Skeletal muscle cell (primary cell): ENCODE data around the gene KCTD18.
A peak's percentile ranks its signal among the peaks of the same experiment; 100 is the strongest.

Experiments
- DNase-seq: peaks from one replicate; pipeline ENCODE4 v3.0.0-alpha.2; 2010; ENCODE audit warnings: low read depth
- H3K4me3 ChIP-seq: 2 replicates; pipeline ENCODE4 v1.5.1; 2011; ENCODE audit warnings: low read depth, mild to moderate bottlenecking, control low read depth, low read length, moderate library complexity

KCTD18 gene

DNA sequence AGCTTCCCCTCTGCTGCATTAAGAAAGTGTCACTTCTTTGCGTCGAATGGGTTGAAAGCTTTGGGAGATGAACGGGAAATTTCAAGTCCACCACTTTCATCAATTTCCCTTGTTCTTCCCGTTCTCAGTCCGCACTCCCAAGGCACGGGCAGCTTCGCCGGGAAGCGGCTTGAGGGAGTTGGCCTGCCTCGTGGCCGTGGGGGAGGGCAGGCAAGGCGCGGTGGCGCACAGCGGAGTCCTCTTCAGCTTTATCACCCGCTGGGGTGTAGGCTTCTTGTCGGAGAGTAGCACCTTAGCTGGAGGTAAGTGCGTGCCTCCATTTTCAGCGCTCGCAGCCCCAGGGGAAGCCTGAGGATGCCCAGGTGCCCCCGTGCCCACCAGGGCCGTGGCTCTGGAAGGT, 19.9 kb downstream of the KCTD18 start:
- no peak for DNase-seq
- H3K4me3 ChIP-seq: no peak overlapping the region

DNA sequence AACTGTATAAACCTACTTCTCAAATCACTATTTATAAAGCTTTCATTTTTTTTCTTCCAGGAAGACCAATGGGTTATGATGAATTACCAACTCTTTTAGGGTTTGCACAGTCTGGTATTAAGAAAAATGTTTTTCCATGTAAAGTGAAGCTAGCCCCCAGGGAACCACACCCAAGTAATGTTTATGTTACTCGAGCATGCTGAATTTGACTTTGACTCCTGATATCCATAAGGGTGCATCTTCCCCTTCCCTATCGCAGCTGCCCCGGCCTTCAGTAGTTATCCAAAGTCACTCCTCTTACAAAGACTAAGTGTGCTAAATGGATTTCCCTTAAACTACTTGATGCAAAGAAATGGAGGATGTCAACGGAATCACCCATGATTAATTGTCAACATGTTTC, 21.7 kb downstream of the KCTD18 start:
- no peak for DNase-seq
- H3K4me3 ChIP-seq: no peak overlapping the region

GRCh38 chr2:200486529-200486928, 23.3 kb downstream of the KCTD18 start:
- H3K4me3 ChIP-seq: no peak overlapping the region
- no peak for DNase-seq

- no peak for DNase-seq
- H3K4me3 ChIP-seq: no peak overlapping the region
These were observed 24.9 kb downstream of the KCTD18 start for GRCh38 chr2:200484934-200485333.

GRCh38 chr2:200483729-200484198, 26.1 kb downstream of the KCTD18 start:
- H3K4me3 ChIP-seq: no peak overlapping the region
- DNase-seq: no peak

DNA sequence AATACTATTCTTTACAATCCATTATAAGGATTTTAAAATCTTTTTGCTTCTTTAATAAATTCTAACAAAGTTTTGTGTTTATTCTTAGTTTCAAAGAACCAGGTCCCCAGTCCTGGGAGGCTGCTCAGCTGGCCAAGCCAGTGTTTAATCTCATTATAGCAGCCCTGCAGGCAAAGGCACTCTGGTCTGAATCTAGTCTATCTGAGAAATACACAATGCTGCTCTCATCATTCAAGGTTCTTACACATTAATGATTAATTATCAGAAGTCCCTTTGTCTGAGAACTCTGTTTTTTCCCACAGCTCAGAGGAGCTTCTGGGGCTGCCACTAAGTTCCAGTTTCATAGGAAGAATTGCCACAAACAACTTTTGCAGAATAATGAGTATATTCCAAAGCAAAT, 27.7 kb downstream of the KCTD18 start:
- no peak for DNase-seq
- H3K4me3 ChIP-seq: no peak overlapping the region

DNA sequence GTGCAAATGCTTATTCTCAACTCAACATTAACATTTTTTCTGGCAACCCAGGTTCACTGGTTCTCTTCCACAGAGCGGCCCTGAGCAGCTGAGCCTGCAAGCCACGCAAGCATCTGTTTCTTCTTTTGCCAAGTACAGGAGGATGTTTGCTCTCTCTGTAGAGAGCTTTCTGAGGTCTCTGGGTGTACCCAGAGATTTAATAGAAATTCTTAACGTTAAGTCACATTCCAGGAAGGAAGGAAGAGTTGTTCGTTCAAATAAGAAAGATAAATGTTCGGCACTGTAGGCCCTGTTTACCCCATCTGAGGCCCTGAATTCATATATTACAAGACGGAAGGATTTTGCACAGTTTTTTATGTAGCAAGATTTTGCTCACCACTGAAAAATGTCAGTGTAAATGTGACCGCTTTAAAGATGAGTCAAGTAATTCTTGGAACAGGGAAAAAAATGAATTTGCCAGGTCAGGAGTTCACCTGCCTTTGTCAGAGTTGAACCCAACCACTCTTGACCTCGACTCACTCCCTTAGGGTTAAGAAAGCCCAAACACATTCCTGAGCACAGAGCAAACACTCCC, 30.1 kb downstream of the KCTD18 start:
- peak; percentile 43 for DNase-seq
- no peak overlapping the region for H3K4me3 ChIP-seq

- no peak for DNase-seq
- H3K4me3 ChIP-seq: no peak overlapping the region
These were observed 32.2 kb downstream of the KCTD18 start for GRCh38 chr2:200477667-200478131.

DNA sequence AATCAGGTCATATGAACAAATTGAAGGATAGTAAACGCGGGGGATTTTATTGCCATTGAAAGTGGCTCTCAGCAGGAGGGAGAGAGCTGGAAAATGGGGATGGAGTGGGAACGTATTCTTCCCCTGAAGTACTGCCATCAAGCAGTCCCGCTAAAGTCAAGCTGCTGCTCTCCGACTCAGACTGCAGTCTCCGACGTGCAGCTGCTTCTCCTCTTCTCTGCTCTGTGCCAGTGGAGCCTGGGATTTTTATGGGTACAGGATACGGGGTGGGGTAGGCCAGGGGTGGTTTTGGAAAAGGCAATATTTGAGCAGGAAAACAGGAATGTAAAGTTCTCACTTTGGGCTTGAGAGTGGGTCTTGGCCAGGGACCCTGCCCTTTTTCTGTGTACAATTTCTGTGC, 33.0 kb downstream of the KCTD18 start:
- DNase-seq: no peak

DNA sequence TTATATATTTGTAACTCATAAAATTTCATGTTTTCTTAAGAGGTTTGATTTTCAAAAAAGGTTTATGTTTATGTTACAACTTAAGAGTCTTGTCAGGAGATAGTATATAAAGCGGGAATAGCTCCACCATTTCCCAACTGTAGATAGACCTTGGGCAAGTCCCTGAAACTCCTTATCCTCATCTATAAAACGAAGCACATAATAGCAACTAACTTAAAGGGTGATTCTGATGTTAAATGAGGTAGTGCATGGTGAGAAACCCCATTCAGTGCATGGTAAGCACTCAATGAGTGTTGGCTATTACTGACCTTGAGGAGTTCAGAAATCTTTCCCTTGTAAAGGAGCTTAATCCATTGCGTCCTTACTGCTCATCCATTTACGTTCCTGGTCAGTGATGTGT, 34.1 kb downstream of the KCTD18 start:
- DNase-seq: no peak
- no peak overlapping the region for H3K4me3 ChIP-seq

More for the DNA sequence above, 33.0 kb downstream of the KCTD18 start:
- H3K4me3 ChIP-seq: no peak overlapping the region

DNA sequence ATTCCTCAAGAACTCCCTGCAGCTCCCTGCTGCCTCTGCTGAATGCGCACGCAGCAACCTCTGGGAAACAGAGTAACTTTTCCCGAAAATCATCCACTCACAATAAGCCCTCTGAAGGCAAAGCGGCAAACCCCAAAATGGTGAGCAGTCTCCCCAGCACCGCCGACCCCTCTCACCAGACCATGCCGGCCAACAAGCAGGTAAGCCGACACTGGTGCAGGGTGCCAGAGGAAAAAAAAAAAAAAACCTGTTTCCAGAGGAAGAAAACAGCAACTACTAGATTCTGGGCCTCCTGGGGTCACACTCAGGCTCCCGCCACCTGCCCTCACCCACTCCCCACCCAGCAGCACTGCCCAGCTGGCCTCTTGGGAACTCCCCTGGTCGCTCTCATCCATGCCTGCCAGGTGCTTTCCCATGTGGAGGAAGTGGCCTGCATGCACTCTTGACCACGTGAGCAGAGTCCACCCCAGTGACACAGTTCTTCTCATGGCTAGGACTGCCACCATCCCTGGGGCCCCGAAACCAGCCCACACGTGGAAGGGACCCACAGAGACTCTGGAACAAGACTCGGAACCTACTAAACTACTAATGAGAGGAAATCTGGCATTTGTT, 36.9 kb downstream of the KCTD18 start:
- DNase-seq: no peak
- no peak overlapping the region for H3K4me3 ChIP-seq

DNA sequence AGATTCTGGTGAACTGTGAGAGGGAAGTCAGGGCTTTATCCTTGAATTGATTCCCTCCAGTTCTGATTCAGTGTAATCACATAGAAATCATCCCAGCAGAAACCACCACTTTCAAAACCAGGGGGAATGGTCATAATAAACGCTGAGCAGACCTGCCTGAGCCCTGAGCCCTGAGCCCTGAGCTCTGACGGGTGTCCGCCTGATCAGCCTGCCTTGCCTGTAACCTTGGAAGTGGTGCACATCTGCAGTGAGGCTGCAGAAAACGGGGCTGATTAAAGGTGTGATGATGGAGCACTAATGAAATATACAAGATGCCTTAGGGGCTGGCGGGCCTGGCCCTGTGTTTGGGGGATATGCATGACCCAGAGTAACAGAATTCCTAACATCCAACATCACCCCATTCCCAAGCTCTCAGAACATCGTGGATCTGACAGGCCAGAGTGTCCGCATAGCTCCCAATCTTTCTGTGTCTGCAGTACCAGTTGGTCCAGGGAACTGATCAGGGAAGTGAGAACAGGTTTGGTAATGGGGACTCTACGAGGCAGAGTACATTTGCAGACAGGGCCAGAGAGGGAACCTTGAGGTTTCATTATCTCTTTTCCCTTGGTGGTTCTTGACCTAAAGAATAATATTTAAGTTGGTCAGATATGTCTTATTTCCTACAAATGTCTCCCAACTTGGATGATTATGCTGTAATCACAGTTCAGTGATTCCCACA, 37.8 kb downstream of the KCTD18 start:
- no peak overlapping the region for H3K4me3 ChIP-seq
- DNase-seq: no peak

DNA sequence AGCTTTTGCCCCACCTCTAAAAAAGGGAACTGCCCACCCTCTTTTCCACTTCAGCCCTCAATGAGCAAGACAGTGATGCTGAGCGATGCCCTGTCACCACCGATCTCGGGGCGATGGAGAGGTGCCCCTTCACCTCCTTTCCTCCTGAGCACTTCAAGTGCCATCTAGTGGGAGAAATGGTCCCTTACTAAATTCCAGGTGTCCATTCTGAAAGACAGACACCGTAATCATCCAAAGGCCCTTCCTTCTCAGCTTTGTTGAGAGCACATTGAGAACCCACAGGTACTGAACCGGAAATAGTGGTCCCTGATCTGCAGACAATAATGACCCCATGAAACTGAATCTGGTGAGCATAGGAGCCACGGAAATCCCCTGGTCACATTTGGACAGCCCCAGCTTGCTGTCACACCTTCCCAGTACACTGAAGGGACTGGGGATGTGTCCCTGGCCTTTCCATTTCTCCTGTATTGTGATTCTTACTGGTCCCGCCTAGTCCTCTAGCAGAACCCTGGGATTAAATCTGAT, 38.5 kb downstream of the KCTD18 start:
- DNase-seq: no peak
- no peak overlapping the region for H3K4me3 ChIP-seq

- H3K4me3 ChIP-seq: no peak overlapping the region
- DNase-seq: no peak
These were observed 39.6 kb downstream of the KCTD18 start for GRCh38 chr2:200470230-200470629.

GRCh38 chr2:200469708-200470211, 40.1 kb downstream of the KCTD18 start:
- no peak overlapping the region for H3K4me3 ChIP-seq
- DNase-seq: no peak

DNA sequence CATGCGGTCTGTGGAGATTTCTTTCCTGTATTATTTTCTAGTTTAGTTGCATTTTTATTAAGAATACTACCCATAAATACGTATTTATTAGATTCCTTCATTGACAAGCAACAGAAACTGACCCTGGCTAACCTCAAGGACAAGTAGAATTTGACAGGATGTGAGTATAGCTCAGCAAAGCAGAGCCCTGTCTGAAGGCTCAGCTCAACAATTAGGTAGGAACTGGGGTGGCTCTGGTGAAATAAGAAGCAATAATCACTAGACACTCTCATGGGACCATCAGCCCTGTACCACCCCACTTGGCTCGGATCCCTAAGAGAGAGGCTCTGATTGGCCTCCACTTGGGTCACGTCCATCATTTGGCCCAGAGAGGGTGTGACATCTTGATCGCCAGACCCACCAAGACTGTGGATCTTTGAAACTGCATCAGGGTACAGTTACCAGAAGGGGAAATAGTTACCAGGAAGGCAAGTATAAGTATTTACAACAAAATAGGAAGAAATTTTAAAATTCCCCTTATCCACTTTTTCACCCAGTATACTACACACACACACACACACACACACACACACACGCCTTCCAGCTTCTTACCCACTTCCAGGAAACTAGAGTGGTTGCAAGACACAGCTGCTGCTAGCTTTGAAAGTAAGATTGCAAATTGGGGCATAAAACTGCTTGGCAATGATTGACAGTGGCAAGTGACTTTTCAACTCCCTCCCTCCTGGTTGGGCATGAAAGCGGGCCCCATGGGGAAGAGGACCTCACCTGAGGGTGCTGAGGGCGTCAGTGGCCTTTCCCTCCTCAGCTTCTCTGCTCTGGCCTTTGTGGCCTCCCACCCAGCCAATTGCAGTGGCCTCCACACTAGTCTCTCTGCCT, 41.8 kb downstream of the KCTD18 start:
- H3K4me3 ChIP-seq: no peak overlapping the region
- DNase-seq: no peak

GRCh38 chr2:200466425-200467418, 43.1 kb downstream of the KCTD18 start:
- DNase-seq: peak; percentile 67
- H3K4me3 ChIP-seq: no peak overlapping the region

- DNase-seq: no peak
- H3K4me3 ChIP-seq: no peak overlapping the region
These were observed 46.4 kb downstream of the KCTD18 start for GRCh38 chr2:200463452-200463851.
